ENCODE results near the gene ALOX5AP. TPM values are rescaled to one million over a fixed set of nuclear protein-coding genes. Genes with fewer than 3 reads are reported as not detected.

Gene ALOX5AP
- polyA plus RNA-seq, 2 of the 4 experiments (the other 2 are of a cell fraction) = 2.3 to 2.8 TPM

DNA sequence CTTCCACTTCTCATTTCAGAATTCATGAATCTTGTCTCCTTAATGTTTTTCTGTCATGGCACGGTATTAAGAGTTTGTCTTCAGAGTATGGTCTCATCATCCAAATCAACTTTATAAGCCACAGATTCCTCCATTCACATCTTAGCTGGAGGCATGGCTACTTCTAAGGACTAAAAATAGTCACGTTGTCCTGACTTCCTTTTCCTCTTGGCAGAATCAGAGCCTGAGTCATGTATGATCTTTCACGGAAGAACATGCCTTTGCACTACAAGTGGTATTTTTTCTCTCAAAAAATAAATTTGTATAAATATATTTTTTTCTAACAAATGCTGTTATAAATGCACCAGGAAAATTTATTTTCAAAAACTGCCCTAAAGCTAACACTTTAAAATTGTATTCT, 71.4 kb downstream of the ALOX5AP start:
- Histone ChIP-seq H3K27ac (no peak overlapping the region; a peak in 1 of 6 replicates), H3K4me3 (no peak overlapping the region), H3K4me1 (peaks cover 8% of the 10 kb centered on the region; the same call in 1 of the 3 replicates), H3K4me2 (no peak overlapping the region), H3K9me3 (no peaks in the 10 kb centered on the region)
- 32% methylated on average over 3 of the region's 3 CpGs for WGBS (ENCODE audit: missing lambda C conversion rate)
- peak in 1 of 2 experiments; percentile 13 for DNase-seq (ENCODE audit: low read depth in 1 of 2, low spot score in 1 of 2)
- POLR2A ChIA-PET = no interaction called here
- FAIRE-seq = no peak
- ATAC-seq = no peak
- CTCF ChIA-PET = interaction anchor here (1.0 to 5.0 kb wide), 5 partner anchors 15 to 674 kb away, joined by 3 to 40 read pairs (median 6); no protein-coding TSS in a partner anchor
- TF ChIP-seq RAD21 (conservative IDR thresholded peaks at IDR 0.05 in 1 of 2, IDR thresholded peaks at IDR 0.05 in 1 of 2) (no peak), SREBF2 (IDR thresholded peaks at IDR 0.05) (no peak)

DNA sequence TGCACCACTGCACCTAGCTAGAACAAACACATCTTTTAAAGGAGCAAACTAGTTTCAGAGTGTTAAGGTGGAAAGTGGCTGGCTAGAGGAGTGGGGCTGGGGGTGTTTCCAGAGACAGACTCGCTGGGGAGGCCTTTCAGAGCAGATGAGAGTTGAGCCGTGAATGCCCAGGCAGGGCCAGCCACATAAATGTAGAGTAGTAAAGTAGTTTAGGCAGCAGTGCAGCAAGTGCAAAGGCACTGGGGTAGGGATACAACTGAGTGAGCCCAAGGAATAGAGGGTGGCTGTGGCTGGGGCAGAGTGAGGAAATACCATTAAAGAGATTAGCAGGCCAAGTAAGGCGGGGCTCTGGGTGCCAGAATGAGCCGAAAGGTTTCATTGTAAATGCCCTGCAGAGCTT, 72.0 kb downstream of the ALOX5AP start:
- Histone ChIP-seq H3K4me2 (no peak overlapping the region), H3K4me3 (no peak overlapping the region), H3K9me3 (no peaks in the 10 kb centered on the region), H3K27ac (peak overlapping the region; percentile 16 to 23; a peak in 2 of 6 replicates), H3K4me1 (peaks cover 8% of the 10 kb centered on the region; the same call in 1 of the 3 replicates)
- DNase-seq (ENCODE audit: low read depth in 1 of 2, low spot score in 1 of 2) = no peak
- ChIA-PET POLR2A (no interaction called here), CTCF (interaction anchor here (0.7 to 2.4 kb wide), 8 partner anchors 19 to 237 kb away, joined by 3 to 14 read pairs (median 4); no protein-coding TSS in a partner anchor)
- no peak for ATAC-seq
- 91% methylated on average over 4 of the region's 4 CpGs for WGBS (ENCODE audit: missing lambda C conversion rate)
- no peak for FAIRE-seq
- TF ChIP-seq EHF (CRISPR knock-in tag; IDR thresholded peaks at IDR 0.05) (no peak), RCOR1 (IDR thresholded peaks at IDR 0.05; ENCODE audit: low read depth, low read length) (no peak), CBX2 (IDR thresholded peaks at IDR 0.05; ENCODE audit: borderline replicate concordance, low read depth) (no peak), RAD21 (conservative IDR thresholded peaks at IDR 0.05 in 1 of 2, IDR thresholded peaks at IDR 0.05 in 1 of 2) (no peak), FOSL2 (IDR thresholded peaks at IDR 0.05) (no peak), FOSL2 (CRISPR knock-in tag; IDR thresholded peaks at IDR 0.05) (no peak), BHLHE40 (IDR thresholded peaks at IDR 0.05; ENCODE audit: low read depth, low read length) (no peak), ESRRA (IDR thresholded peaks at IDR 0.05; ENCODE audit: borderline replicate concordance, low read length) (no peak), POLR2AphosphoS2 (conservative IDR thresholded peaks at IDR 0.05; ENCODE audit: low read length) (no peak)
- TF ChIP-seq, protein P1, sequence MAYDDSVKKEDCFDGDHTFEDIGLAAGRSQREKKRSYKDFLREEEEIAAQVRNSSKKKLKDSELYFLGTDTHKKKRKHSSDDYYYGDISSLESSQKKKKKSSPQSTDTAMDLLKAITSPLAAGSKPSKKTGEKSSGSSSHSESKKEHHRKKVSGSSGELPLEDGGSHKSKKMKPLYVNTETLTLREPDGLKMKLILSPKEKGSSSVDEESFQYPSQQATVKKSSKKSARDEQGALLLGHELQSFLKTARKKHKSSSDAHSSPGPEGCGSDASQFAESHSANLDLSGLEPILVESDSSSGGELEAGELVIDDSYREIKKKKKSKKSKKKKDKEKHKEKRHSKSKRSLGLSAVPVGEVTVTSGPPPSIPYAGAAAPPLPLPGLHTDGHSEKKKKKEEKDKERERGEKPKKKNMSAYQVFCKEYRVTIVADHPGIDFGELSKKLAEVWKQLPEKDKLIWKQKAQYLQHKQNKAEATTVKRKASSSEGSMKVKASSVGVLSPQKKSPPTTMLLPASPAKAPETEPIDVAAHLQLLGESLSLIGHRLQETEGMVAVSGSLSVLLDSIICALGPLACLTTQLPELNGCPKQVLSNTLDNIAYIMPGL (CRISPR knock-in tag; IDR thresholded peaks at IDR 0.05; ENCODE audit: borderline replicate concordance) = no peak

DNA sequence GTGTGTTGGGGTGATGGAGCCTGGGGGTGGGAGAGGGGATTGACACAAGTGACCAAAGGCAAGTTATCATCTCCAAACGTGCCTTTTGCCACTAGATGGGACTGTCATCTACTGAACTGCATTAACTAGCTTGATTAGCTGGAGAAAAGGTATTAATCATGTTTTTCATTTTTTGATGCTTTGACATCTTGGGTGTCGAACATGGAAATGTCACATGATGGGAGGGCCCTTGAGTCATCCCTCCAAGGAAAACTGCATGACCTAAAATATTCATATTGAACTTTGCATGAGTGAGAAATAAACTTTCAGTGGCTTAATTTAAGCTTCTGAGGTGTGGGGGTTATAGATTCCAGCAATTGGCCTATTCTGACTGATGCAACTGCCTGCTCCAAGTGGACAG, 73.3 kb downstream of the ALOX5AP start:
- POLR2A ChIA-PET = no interaction called here
- no peak overlapping the region for H3K27ac ChIP-seq
- WGBS (ENCODE audit: missing lambda C conversion rate) = 58% methylated on average over 2 of the region's 2 CpGs

DNA sequence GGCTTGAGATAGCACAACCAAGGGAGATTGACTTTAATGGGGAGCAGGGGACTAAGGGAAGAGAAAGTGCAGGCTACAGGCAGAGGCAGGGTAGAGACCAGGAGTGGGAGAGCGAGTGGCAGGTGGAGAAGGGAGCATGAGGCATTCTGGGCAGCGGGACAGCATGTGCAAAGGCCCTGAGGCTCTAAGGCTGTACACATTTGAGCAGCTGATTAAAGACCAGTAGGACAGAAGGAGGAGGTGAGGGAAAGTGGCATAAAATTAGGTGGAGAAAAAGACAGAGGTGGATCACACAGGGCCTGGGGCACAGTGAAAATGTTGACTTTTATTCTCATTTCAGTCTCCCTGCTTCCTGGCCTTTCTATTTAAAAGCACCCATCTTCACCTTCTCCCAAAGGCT, 74.4 kb downstream of the ALOX5AP start:
- ATAC-seq = no peak
- FAIRE-seq = no peak
- CTCF ChIA-PET = no interaction called here
- Histone ChIP-seq H3K4me1 (no peaks in the 10 kb centered on the region), H3K27ac (no peak overlapping the region), H3K4me2 (no peak overlapping the region), H3K4me3 (no peak overlapping the region), H3K9me3 (no peaks in the 10 kb centered on the region)
- no peak for DNase-seq (ENCODE audit: low read depth in 1 of 2, low spot score in 1 of 2)
- POLR2A ChIA-PET = no interaction called here
- TF ChIP-seq CEBPB (IDR thresholded peaks at IDR 0.05) = no peak
- TF ChIP-seq RARB (CRISPR knock-in tag; IDR thresholded peaks at IDR 0.05) = no peak
- TF ChIP-seq, protein P1 (CRISPR knock-in tag; IDR thresholded peaks at IDR 0.05; ENCODE audit: borderline replicate concordance) = no peak
- no peak for TF ChIP-seq POLR2A (IDR thresholded peaks at IDR 0.05; ENCODE audit: low read length)
- TF ChIP-seq, protein P2, sequence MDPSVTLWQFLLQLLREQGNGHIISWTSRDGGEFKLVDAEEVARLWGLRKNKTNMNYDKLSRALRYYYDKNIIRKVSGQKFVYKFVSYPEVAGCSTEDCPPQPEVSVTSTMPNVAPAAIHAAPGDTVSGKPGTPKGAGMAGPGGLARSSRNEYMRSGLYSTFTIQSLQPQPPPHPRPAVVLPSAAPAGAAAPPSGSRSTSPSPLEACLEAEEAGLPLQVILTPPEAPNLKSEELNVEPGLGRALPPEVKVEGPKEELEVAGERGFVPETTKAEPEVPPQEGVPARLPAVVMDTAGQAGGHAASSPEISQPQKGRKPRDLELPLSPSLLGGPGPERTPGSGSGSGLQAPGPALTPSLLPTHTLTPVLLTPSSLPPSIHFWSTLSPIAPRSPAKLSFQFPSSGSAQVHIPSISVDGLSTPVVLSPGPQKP (IDR thresholded peaks at IDR 0.05; ENCODE audit: low read depth, low read length) = no peak
- no peak for TF ChIP-seq CHD4 (IDR thresholded peaks at IDR 0.05; ENCODE audit: borderline replicate concordance)
- TF ChIP-seq, protein P3, sequence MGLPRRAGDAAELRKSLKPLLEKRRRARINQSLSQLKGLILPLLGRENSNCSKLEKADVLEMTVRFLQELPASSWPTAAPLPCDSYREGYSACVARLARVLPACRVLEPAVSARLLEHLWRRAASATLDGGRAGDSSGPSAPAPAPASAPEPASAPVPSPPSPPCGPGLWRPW (IDR thresholded peaks at IDR 0.05) = no peak
- no peak for TF ChIP-seq MYC (IDR thresholded peaks at IDR 0.05; ENCODE audit: borderline replicate concordance, low read length)
- 79% methylated on average over 2 of the region's 2 CpGs for WGBS (ENCODE audit: missing lambda C conversion rate)

More for the DNA sequence above, 73.3 kb downstream of the ALOX5AP start:
- TF ChIP-seq HOXA7 (CRISPR knock-in tag; IDR thresholded peaks at IDR 0.05) (no peak), ZSCAN20 (CRISPR knock-in tag; IDR thresholded peaks at IDR 0.05) (no peak), POLR2A (IDR thresholded peaks at IDR 0.05; ENCODE audit: low read length) (no peak), CBX2 (IDR thresholded peaks at IDR 0.05; ENCODE audit: borderline replicate concordance, low read depth) (no peak), ESRRA (IDR thresholded peaks at IDR 0.05; ENCODE audit: borderline replicate concordance, low read length) (no peak)
- TF ChIP-seq, protein P4, sequence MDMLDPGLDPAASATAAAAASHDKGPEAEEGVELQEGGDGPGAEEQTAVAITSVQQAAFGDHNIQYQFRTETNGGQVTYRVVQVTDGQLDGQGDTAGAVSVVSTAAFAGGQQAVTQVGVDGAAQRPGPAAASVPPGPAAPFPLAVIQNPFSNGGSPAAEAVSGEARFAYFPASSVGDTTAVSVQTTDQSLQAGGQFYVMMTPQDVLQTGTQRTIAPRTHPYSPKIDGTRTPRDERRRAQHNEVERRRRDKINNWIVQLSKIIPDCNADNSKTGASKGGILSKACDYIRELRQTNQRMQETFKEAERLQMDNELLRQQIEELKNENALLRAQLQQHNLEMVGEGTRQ (IDR thresholded peaks at IDR 0.05) = no peak
- Histone ChIP-seq H3K4me3 (no peak overlapping the region), H3K4me1 (no peaks in the 10 kb centered on the region), H3K9me3 (no peaks in the 10 kb centered on the region), H3K4me2 (no peak overlapping the region)
- CTCF ChIA-PET = interaction anchor here (0.8 to 2.4 kb wide), 6 partner anchors 10 to 236 kb away, joined by 3 to 14 read pairs (median 3); no protein-coding TSS in a partner anchor
- no peak for DNase-seq (ENCODE audit: low read depth in 1 of 2, low spot score in 1 of 2)
- no peak for ATAC-seq
- FAIRE-seq = no peak

Measured in A549 (cell line).